GM12892 (cell line): ENCODE measurements around the gene LIN28A.

Source experiments
- DNase-seq: peaks from one replicate; pipeline ENCODE4 v3.0.0; 2011; ENCODE audit not compliant: insufficient read length
- FAIRE-seq: peaks from 2 replicates; lab custom pipeline; 2011; peaks lifted over from hg19 to GRCh38; lab: Jason Lieb, UNC
- POLR2A ChIP-seq: IDR thresholded peaks from 2 replicates; pipeline ENCODE4 v1.6.1; 2011; ENCODE audit warnings: low read depth, low read length, control low read depth
- POLR2AphosphoS5 ChIP-seq: IDR thresholded peaks from 2 replicates; pipeline ENCODE4 v1.6.1; 2011; ENCODE audit warnings: low read depth, low read length, control low read depth
- TAF1 ChIP-seq: IDR thresholded peaks from 2 replicates; pipeline ENCODE4 v1.6.1; 2011; ENCODE audit warnings: low read depth, mild to moderate bottlenecking, control low read depth, low read length, borderline replicate concordance

Gene LIN28A

GRCh38 chr1:26478159-26478558 is 67.5 kb downstream of the LIN28A start:
- TF ChIP-seq POLR2A, result no peak
- TF ChIP-seq POLR2AphosphoS5, result no peak
- TF ChIP-seq TAF1, result no peak
- FAIRE-seq (no peak), DNase-seq (no peak)

DNA sequence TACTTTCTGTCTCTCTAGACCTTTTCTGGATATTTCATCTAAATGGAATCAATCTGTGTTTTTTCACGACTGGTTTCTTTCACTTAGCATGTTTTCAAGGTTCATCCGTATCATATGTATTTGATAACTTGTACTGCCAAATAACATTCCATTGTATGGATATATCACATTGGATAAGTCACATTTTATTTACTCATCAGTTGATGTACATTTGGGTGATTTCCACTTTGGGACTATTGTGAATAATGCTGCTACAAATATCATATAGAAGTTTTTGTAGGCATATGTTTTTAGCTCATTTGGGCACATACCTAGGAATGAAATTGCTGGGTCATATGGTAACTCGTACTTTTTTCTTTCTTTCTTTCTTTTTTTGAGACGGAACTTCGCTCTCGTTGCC is 68.4 kb downstream of the LIN28A start:
- FAIRE-seq (no peak), DNase-seq (no peak)
- TF ChIP-seq POLR2A (no peak), TAF1 (no peak), POLR2AphosphoS5 (no peak)
